Endodermal cell (in vitro differentiated cells): ENCODE data around the gene PLCL2. TPM values are rescaled to one million over a fixed set of nuclear protein-coding genes. Genes with fewer than 3 reads are reported as not detected.

ENCODE experiments used
- DNase-seq: peaks from one replicate; pipeline ENCODE4 v3.0.0-alpha.2; 2017
- H3K27ac ChIP-seq: 2 replicates; pipeline ENCODE4 v1.5.1; 2013; ENCODE audit warnings: mild to moderate bottlenecking, low read depth, low read length, moderate library complexity
- H3K27me3 ChIP-seq: 2 replicates; pipeline ENCODE4 v1.6.1; 2013; ENCODE audit warnings: mild to moderate bottlenecking, low read length, moderate library complexity; ENCODE audit not compliant: insufficient read depth, control insufficient read depth, poor library complexity, severe bottlenecking
- H3K36me3 ChIP-seq: 2 replicates; pipeline ENCODE4 v1.7.0; 2013; ENCODE audit warnings: mild to moderate bottlenecking, low read length, moderate library complexity; ENCODE audit not compliant: control insufficient read depth, insufficient read depth
- H3K4me1 ChIP-seq: one replicate; pipeline ENCODE4 v1.7.0; 2013; ENCODE audit warnings: low read length; ENCODE audit not compliant: control insufficient read depth, insufficient read depth
- H3K4me3 ChIP-seq: 2 replicates; pipeline ENCODE4 v1.5.1; 2013; ENCODE audit warnings: mild to moderate bottlenecking, low read length, moderate library complexity
- H3K9ac ChIP-seq: 2 replicates; pipeline ENCODE4 v1.6.1; 2013; ENCODE audit warnings: mild to moderate bottlenecking, low read length, moderate library complexity; ENCODE audit not compliant: poor library complexity, severe bottlenecking; ENCODE audit errors: extremely low read depth
- H3K9me3 ChIP-seq: 2 replicates; pipeline ENCODE4 v1.6.1; 2013; ENCODE audit warnings: mild to moderate bottlenecking, low read length, moderate library complexity; ENCODE audit not compliant: control insufficient read depth
- H3K27ac Mint-ChIP-seq: 2 replicates; pipeline ENCODE4 v1.8.0; 2020; ENCODE audit warnings: mixed read lengths
- H3K27me3 Mint-ChIP-seq: 2 replicates; pipeline ENCODE4 v1.8.0; 2021; ENCODE audit warnings: mild to moderate bottlenecking, mixed read lengths; ENCODE audit not compliant: insufficient read depth
- H3K36me3 Mint-ChIP-seq: 2 replicates; pipeline ENCODE4 v1.8.0; 2020; ENCODE audit warnings: low read depth, mixed read lengths
- H3K4me1 Mint-ChIP-seq: 2 replicates; pipeline ENCODE4 v1.8.0; 2020; ENCODE audit warnings: mixed read lengths
- H3K4me3 Mint-ChIP-seq: 2 replicates; pipeline ENCODE4 v1.8.0; 2020; ENCODE audit warnings: mild to moderate bottlenecking, moderate library complexity, mixed read lengths
- H3K9me3 Mint-ChIP-seq: 2 replicates; pipeline ENCODE4 v1.8.0; 2020; ENCODE audit warnings: mild to moderate bottlenecking, mixed read lengths
- WGBS, 2 experiments: methylation state at CpG; one replicate each; pipeline versions ENCODE4 v1.1.5 to v1.1.7; 2013; ENCODE audit warnings: missing lambda C conversion rate in 2 of 2, mixed read lengths in 1 of 2; ENCODE audit not compliant: insufficient coverage in 1 of 2, insufficient read length in 1 of 2; 5-methylcytosine and 5-hydroxymethylcytosine counted together
- total RNA-seq, 2 donors: library from RNA; stranded (reverse); fragmentation: NEBNext Ultra II Directional in 1 of 2; extraction: Animal tissue kit (Norgen Biotek cat#: 25700) in 1 of 2; gene quantifications; 2 replicates in 1 of 2; 3 replicates in 1 of 2; pipeline ENCODE4 v1.2.1, GENCODE V29; 2021
- TF ChIP-seq, protein P1 (sequence below): fragments of 200-600 bp; sonication (generic); conservative IDR thresholded peaks from 2 replicates; pipeline ENCODE4 v1.5.0; 2021; ENCODE audit warnings: antibody characterized with exemption, mild to moderate bottlenecking

The PLCL2 gene
- total RNA-seq, 2 donors from 2014 or later, result 4.2 to 6.9 TPM

DNA sequence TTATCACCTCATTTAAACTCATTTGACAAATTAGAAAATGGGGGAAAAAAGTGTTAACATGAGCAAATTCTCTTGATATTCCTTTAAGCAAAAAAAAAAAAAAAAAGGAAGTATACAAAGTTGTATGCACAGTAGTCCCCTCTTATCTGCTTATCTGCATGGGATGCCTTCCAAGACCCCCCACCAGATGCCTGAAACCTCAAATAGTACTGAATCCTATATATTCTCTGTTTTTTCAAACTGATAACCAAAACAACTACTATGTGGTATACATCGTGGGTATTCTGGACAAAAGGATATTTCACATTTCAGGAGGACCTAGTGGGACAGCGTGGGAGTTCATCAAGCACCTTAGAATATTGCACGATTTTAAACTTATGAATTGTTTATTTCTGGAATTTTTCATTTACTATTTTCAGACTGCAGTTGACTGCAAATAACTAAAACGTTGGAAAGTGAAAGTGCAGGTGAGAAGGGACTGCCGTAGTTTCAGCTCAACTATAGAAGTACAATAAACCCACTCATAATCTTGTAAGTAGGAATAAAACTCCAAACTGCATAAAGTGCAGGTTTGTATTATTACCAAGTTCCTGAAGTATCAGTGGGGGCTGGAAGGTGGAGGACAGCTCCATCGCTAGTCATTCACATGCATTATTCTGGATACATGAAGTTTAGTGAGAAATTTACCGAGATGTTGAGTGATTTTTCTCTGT, 43.6 kb upstream of the PLCL2 start:
- Mint-ChIP-seq H3K36me3 (no peaks in the 10 kb centered on the region), H3K9me3 (no peaks in the 10 kb centered on the region), H3K4me3 (no peak overlapping the region), H3K4me1 (peaks cover 9% of the 10 kb centered on the region), H3K27me3 (peaks cover 1% of the 10 kb centered on the region), H3K27ac (no peak overlapping the region)
- no peaks in the 10 kb centered on the region for H3K4me1 ChIP-seq
- H3K4me3 ChIP-seq, result no peak overlapping the region
- H3K36me3 ChIP-seq, result no peaks in the 10 kb centered on the region
- no peaks in the 10 kb centered on the region for H3K27me3 ChIP-seq
- no peak overlapping the region for H3K9ac ChIP-seq
- H3K27ac ChIP-seq, result no peak overlapping the region
- H3K9me3 ChIP-seq, result no peaks in the 10 kb centered on the region
- 95 to 100% methylated on average over 4 to 7 of the region's 7 CpGs for WGBS, 2 experiments
- TF ChIP-seq, protein P1, sequence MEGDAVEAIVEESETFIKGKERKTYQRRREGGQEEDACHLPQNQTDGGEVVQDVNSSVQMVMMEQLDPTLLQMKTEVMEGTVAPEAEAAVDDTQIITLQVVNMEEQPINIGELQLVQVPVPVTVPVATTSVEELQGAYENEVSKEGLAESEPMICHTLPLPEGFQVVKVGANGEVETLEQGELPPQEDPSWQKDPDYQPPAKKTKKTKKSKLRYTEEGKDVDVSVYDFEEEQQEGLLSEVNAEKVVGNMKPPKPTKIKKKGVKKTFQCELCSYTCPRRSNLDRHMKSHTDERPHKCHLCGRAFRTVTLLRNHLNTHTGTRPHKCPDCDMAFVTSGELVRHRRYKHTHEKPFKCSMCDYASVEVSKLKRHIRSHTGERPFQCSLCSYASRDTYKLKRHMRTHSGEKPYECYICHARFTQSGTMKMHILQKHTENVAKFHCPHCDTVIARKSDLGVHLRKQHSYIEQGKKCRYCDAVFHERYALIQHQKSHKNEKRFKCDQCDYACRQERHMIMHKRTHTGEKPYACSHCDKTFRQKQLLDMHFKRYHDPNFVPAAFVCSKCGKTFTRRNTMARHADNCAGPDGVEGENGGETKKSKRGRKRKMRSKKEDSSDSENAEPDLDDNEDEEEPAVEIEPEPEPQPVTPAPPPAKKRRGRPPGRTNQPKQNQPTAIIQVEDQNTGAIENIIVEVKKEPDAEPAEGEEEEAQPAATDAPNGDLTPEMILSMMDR, result no peak
- no peak for DNase-seq

DNA sequence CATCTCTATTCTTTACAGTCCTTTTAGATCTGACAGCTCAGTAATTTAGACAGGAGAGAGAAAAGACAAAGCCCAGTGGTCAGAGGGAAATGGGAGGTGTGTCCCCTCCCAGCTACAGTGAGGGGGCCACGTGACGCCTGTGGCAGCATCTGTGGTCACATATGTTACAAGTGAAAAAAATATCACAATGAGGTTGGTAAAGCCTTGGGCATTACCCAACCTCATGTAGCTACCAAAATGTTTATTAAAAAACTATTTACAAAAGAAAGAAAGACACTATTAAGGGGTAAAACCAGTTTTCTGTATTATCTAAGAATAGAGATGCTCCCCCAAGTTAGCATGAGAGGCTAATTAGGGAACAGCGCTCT, 42.9 kb upstream of the PLCL2 start:
- Mint-ChIP-seq H3K9me3 (no peaks in the 10 kb centered on the region), H3K4me3 (no peak overlapping the region), H3K27me3 (peaks cover 2% of the 10 kb centered on the region), H3K27ac (no peak overlapping the region), H3K36me3 (no peaks in the 10 kb centered on the region), H3K4me1 (peaks cover 9% of the 10 kb centered on the region)
- no peak overlapping the region for H3K9ac ChIP-seq
- H3K9me3 ChIP-seq, result no peaks in the 10 kb centered on the region
- DNase-seq, result no peak
- no peaks in the 10 kb centered on the region for H3K36me3 ChIP-seq
- H3K27ac ChIP-seq, result no peak overlapping the region
- TF ChIP-seq, protein P1, result no peak
- H3K4me3 ChIP-seq, result no peak overlapping the region
- WGBS, 2 experiments, result 87 to 100% methylated on average over 1 to 3 of the region's 3 CpGs
- no peaks in the 10 kb centered on the region for H3K4me1 ChIP-seq
- no peaks in the 10 kb centered on the region for H3K27me3 ChIP-seq

DNA sequence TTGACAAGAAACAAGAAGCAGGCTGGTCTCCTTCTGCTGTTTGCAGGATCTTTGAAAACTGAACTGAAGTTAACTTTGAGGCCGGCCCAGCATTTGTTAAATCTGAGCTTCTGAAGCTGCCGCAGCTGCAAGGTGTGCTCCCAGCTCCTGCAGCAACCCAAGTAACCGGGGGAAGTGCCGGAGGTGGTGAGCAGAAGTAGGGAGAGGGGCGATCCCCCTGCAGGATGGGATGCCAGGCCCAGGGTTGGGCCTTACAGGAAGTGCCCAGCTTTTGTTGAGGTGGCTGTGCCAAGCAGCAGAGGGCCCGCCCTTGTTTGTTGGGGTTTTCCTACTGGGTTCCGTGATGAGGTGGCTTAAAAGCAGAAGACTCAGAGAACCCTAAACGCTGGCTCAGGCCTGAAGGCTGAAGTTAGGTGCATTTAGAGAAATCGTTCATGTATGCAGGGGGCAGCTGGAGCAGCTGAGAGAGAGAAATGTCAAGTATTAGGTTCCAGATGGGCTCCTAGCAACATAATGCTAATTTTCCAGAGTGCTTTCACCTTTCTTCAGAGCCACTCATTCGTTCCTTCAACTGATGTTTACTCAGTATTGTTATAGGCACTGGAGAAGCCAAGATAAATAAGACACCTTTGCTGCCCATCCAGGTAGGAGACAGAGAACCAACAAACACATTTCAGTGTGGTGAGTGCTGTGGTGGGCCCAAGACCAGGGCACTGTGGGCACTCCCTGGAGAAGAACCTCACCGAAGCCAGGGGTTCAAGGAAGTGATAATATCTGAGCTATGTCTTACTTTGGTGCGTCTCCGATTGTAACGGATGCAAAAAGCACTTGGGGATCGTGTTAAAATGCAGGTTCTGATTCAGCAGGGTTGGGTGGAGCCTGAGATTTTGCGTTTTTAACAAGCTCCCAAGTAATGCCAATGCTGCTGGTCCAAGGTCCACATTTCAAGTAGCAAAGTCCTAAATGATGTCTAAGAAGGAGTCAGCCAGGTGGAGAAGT, 42.2 kb upstream of the PLCL2 start:
- Histone ChIP-seq H3K9me3 (no peaks in the 10 kb centered on the region), H3K27ac (peak overlapping the region; percentile 47), H3K4me1 (no peaks in the 10 kb centered on the region), H3K36me3 (no peaks in the 10 kb centered on the region), H3K27me3 (no peaks in the 10 kb centered on the region), H3K9ac (no peak overlapping the region), H3K4me3 (no peak overlapping the region)
- peaks cover 9% of the 10 kb centered on the region for H3K4me1 Mint-ChIP-seq
- peaks cover 2% of the 10 kb centered on the region for H3K27me3 Mint-ChIP-seq
- H3K4me3 Mint-ChIP-seq, result no peak overlapping the region
- DNase-seq, result peak; percentile 59
- no peaks in the 10 kb centered on the region for H3K9me3 Mint-ChIP-seq
- WGBS, 2 experiments, result 84 to 87% methylated on average over 9 to 16 of the region's 16 CpGs
- H3K27ac Mint-ChIP-seq, result peak overlapping the region; percentile 3
- no peaks in the 10 kb centered on the region for H3K36me3 Mint-ChIP-seq
- TF ChIP-seq, protein P1, result no peak
